Measurements from ENCODE around the gene KCNK5.

DNA sequence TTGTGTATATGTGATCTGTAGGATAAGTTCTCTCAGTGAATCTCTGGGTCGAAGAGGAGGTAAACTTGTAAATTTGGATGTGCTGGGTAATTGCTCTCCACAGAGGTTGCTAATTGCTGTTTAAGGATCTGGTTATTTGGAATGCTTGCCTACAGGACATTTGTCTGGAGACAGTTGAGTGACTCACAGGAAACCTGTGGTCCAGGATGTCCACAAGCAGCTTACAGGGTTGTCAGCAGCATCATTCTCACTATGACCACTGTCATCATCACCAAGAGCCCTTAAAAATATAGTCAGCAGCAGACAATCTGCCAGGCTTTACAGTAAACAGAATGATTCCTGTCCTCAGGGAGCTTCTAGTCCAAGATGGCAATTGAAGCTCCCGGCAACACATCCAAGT, 31.2 kb upstream of the KCNK5 start:
- TF ChIP-seq NCOA2 (IDR thresholded peaks at IDR 0.05; ENCODE audit: partially characterized antibody in 2 of 2) (no peak), GATA2 (CRISPR knock-in tag; IDR thresholded peaks at IDR 0.05) (no peak), POLR2A (conservative IDR thresholded peaks at IDR 0.05) (no peak), TCF7L2 (IDR thresholded peaks at IDR 0.05; ENCODE audit: low read depth, low read length) (no peak), MAZ (CRISPR knock-in tag; conservative IDR thresholded peaks at IDR 0.05 in 1 of 2, IDR thresholded peaks at IDR 0.05 in 1 of 2) (no peak)
- TF ChIP-seq, protein P1, sequence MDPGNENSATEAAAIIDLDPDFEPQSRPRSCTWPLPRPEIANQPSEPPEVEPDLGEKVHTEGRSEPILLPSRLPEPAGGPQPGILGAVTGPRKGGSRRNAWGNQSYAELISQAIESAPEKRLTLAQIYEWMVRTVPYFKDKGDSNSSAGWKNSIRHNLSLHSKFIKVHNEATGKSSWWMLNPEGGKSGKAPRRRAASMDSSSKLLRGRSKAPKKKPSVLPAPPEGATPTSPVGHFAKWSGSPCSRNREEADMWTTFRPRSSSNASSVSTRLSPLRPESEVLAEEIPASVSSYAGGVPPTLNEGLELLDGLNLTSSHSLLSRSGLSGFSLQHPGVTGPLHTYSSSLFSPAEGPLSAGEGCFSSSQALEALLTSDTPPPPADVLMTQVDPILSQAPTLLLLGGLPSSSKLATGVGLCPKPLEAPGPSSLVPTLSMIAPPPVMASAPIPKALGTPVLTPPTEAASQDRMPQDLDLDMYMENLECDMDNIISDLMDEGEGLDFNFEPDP (CRISPR knock-in tag; IDR thresholded peaks at IDR 0.05), result no peak
- TF ChIP-seq, protein P2, sequence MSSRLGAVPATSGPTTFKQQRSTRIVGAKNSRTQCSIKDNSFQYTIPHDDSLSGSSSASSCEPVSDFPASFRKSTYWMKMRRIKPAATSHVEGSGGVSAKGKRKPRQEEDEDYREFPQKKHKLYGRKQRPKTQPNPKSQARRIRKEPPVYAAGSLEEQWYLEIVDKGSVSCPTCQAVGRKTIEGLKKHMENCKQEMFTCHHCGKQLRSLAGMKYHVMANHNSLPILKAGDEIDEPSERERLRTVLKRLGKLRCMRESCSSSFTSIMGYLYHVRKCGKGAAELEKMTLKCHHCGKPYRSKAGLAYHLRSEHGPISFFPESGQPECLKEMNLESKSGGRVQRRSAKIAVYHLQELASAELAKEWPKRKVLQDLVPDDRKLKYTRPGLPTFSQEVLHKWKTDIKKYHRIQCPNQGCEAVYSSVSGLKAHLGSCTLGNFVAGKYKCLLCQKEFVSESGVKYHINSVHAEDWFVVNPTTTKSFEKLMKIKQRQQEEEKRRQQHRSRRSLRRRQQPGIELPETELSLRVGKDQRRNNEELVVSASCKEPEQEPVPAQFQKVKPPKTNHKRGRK (tag; IDR thresholded peaks at IDR 0.05), result no peak
- TF ChIP-seq, protein P3, sequence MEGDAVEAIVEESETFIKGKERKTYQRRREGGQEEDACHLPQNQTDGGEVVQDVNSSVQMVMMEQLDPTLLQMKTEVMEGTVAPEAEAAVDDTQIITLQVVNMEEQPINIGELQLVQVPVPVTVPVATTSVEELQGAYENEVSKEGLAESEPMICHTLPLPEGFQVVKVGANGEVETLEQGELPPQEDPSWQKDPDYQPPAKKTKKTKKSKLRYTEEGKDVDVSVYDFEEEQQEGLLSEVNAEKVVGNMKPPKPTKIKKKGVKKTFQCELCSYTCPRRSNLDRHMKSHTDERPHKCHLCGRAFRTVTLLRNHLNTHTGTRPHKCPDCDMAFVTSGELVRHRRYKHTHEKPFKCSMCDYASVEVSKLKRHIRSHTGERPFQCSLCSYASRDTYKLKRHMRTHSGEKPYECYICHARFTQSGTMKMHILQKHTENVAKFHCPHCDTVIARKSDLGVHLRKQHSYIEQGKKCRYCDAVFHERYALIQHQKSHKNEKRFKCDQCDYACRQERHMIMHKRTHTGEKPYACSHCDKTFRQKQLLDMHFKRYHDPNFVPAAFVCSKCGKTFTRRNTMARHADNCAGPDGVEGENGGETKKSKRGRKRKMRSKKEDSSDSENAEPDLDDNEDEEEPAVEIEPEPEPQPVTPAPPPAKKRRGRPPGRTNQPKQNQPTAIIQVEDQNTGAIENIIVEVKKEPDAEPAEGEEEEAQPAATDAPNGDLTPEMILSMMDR (IDR thresholded peaks at IDR 0.05 in 2 of 3, conservative IDR thresholded peaks at IDR 0.05 in 1 of 3; ENCODE audit: insufficient read depth in 2 of 3, low read depth in 1 of 3, low read length in 3 of 3), result no peak
